HG03439 (cell line): Measurements from ENCODE around the gene XG.
"Not testable (repeated sequence)": the region's sequence is repeated elsewhere in the genome, so short reads cannot be mapped to it uniquely, and the experiment has no call there.

Experiments used
- ATAC-seq: cut with Tn5 transposase; IDR thresholded peaks from one replicate; pipeline ENCODE4 v1.9.1; 2021; ENCODE audit warnings: mild to moderate bottlenecking, moderate library complexity; ENCODE audit not compliant: unreplicated experiment

Gene XG

GRCh38 chrX:2812161-2812907 is 60.5 kb downstream of the XG start:
- ATAC-seq: not testable (repeated sequence)

- no peak for ATAC-seq
These were observed 65.2 kb downstream of the XG start for GRCh38 chrX:2817036-2817435.

GRCh38 chrX:2819345-2820135 is 67.7 kb downstream of the XG start:
- ATAC-seq: no peak

GRCh38 chrX:2820136-2820771 is 68.4 kb downstream of the XG start:
- ATAC-seq: no peak

- no peak for ATAC-seq
These were observed 72.1 kb downstream of the XG start for GRCh38 chrX:2823795-2824386.

GRCh38 chrX:2824886-2825285 is 73.0 kb downstream of the XG start:
- ATAC-seq: no peak

- no peak for ATAC-seq
These were observed 76.6 kb downstream of the XG start, which contains the start of gene GYG2 for GRCh38 chrX:2828344-2828958. TSS of gene GYG2 (plus strand) at chrX:2828930. CDS start at chrX:2830189, 1,259 bp downstream.

- ATAC-seq: no peak
These were observed 77.1 kb downstream of the XG start for GRCh38 chrX:2828959-2829411.

GRCh38 chrX:2829469-2830246 is 77.8 kb downstream of the XG start:
- ATAC-seq: no peak

- no peak for ATAC-seq
These were observed 79.8 kb downstream of the XG start for GRCh38 chrX:2831471-2832228.

- no peak for ATAC-seq
These were observed 86.1 kb downstream of the XG start for GRCh38 chrX:2837961-2838360.

- ATAC-seq: no peak
These were observed 89.1 kb downstream of the XG start for GRCh38 chrX:2840961-2841360.

GRCh38 chrX:2841537-2841936 is 89.7 kb downstream of the XG start:
- ATAC-seq: no peak

- ATAC-seq: no peak
These were observed 95.2 kb downstream of the XG start for GRCh38 chrX:2846992-2847391.

- no peak for ATAC-seq
These were observed 97.0 kb downstream of the XG start for GRCh38 chrX:2848871-2849301.

GRCh38 chrX:2854918-2855317 is 103.1 kb downstream of the XG start:
- ATAC-seq: no peak

GRCh38 chrX:2855761-2856160 is 103.9 kb downstream of the XG start:
- no peak for ATAC-seq

- ATAC-seq: no peak
These were observed 105.7 kb downstream of the XG start for GRCh38 chrX:2857566-2857965.

- no peak for ATAC-seq
These were observed 107.5 kb downstream of the XG start for GRCh38 chrX:2859197-2859797.
